Erythroblast (primary cell): Measurements from ENCODE around the gene CXCL8.
"Not testable (repeated sequence)": the region's sequence is repeated elsewhere in the genome, so short reads cannot be mapped to it uniquely, and the experiment has no call there.

Source experiments
- DNase-seq, 2 experiments: peaks; one replicate each; lab custom pipeline; 2025; lab: John Stamatoyannopoulos, UW
- GATA1 ChIP-seq: IDR thresholded peaks from 2 replicates; pipeline ENCODE4 v1.6.1; 2011; ENCODE audit warnings: low read depth, mild to moderate bottlenecking, control low read depth, low read length, moderate library complexity
- POLR2A ChIP-seq: IDR thresholded peaks from 2 replicates; pipeline ENCODE4 v1.6.1; 2011; ENCODE audit warnings: mild to moderate bottlenecking, low read length

CXCL8 gene

DNA sequence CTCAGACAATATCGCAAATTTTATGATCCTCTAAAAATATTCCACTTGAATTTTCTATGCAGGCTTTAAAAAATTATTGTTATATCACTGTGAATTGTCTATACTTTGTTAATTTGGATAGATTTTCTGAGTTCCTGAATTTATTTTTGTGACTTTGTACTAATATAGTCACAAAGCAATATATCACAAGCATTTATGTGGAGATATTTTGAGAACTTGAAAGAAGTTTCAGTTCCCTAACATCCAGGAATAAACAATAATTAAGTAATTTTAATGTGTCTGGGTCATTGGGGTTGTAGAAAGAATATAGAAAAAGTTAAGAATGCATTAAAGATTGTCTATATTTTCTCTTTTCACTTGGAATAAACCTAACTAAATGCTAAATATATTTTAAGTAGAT lies 32.0 kb downstream of the CXCL8 start:
- TF ChIP-seq GATA1 (no peak), POLR2A (no peak)
- DNase-seq, result no peak

DNA sequence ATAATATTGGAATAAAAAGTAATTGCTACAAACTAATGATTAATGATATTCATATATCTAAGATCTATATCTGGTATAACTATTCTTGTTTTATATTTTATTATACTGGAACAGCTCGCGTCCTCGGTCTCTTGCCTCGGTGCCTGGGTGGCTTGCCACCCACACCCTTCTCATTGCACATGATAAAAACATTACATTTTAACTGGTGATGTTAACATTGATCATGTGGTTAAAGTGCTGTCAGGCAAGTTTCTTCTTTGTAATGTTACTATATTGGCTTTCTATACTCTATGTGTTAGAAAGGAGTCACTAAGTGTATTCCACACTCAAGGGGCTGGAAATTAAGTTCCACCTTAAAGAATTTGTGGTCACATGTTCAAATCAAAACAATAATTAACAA lies 34.0 kb downstream of the CXCL8 start:
- DNase-seq, result not testable (repeated sequence)

DNA sequence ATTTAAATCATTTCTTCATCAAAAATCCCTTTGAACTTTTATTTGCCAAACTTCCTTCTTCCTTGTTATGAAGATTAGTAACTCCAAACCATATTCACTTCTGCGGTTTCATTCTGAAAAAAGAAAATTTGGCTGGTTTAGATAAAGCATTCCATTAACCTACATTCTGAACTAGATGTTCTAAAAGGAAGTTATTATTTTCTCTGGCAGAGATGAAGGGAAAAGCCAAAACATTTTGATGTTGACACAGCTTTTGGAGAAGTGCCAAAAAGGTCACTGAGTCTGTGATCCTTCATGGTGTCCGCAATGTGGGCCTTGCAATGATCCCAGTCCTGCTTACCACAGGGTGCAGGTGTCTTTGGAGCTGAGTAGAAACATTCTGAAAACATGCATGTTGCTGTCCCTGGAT lies 36.0 kb downstream of the CXCL8 start:
- DNase-seq, result no peak
- TF ChIP-seq POLR2A (no peak), GATA1 (no peak)

DNA sequence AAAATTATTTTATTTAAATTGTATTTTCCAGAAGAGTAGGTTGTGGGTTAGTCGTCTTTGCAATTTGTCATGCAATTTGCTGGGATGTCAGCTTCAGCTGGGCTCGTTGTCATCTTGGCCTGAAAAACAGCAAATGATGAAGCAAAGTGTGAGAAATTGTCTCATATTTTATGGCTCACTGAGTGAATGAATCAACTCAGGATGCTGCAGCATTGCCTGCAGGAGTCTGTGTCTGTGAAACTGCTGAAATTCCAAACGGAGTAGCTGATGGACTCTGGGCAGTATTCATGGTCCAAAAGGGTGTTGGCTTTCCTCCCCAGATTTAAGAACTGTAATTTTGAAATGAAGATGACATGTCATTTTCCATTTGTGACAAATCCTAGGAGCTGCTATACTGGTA lies 37.2 kb downstream of the CXCL8 start:
- DNase-seq, result no peak
- TF ChIP-seq GATA1, result no peak
- TF ChIP-seq POLR2A, result no peak

DNA sequence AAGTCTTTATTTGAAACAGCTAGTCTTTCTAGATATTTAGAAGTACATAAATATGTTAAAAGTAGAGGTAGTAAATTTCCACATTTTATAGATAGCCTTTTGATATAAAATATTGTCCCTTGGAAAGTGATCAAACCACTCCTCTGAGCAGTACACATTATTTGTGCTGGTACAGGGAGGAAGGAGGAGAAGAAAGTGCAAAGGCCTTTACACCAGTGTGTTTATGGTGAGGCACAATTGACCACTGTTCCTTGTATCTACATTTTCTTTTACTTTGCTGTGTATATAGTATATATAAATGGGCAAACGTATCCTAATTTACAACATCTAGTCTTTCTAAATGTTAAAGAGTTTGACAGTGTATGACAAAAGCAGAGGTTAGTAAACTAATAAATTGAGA lies 39.9 kb downstream of the CXCL8 start:
- DNase-seq, result no peak
- no peak for TF ChIP-seq POLR2A
- TF ChIP-seq GATA1, result no peak

DNA sequence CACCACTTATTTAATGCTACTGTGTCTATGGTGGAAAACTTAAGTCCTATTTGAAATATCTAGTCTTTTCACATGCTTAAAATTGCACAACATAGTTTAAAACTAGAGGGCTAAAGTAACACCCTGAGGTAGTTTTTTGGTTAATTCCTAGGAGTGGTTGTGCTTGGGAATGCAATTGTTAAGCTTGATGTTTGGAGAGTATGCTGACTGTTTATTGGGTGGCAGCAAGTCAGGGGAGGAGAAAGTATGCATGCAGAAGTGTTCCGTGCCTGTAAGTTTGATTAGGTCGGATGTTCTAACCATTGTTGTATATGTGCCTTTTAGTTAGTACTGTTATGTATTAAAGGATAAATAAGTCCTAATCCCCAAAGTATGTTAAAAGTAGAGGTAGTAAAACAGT lies 40.5 kb downstream of the CXCL8 start:
- DNase-seq, result no peak
- TF ChIP-seq GATA1, result no peak
- TF ChIP-seq POLR2A, result no peak

DNA sequence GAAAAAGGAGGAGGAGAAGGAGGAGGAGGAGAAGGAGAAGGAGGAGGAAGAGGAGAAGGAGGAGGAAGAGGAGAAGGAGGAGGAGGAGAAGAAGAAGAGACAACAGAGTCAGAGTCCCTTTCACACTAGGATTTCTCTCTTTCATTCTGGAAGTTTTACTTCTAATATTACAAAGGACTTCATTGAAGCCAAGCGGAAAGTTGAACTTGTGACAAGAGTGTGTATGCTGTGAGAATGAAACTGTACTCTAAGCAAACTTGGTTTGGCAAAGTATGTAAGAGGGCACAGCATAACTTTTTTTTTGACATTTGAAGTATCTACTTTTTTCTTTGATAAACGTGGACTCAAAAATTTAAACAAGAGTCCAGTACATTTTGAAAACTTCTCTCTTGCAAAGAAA lies 48.0 kb downstream of the CXCL8 start:
- DNase-seq, result no peak
- no peak for TF ChIP-seq POLR2A
- no peak for TF ChIP-seq GATA1
